ENCODE data around the gene BOD1L1. TPM values are rescaled to one million over a fixed set of nuclear protein-coding genes. Genes with fewer than 3 reads are reported as not detected.

Gene BOD1L1
- total RNA-seq, 1 experiment from 2014 or later, result 18.1 TPM

GRCh38 chr4:13530823-13531624 lies 96.5 kb downstream of the BOD1L1 start:
- Histone ChIP-seq H3K4me1 (ENCODE audit: control insufficient read depth, insufficient read depth, low read length) (no peaks in the 10 kb centered on the region), H3K27me3 (ENCODE audit: control insufficient read depth, insufficient read depth, low read length) (no peaks in the 10 kb centered on the region), H3K27ac (ENCODE audit: low read length) (no peak overlapping the region), H3K36me3 (ENCODE audit: control insufficient read depth, insufficient read depth, low read length) (no peaks in the 10 kb centered on the region), H3K9me3 (ENCODE audit: control insufficient read depth, insufficient read depth, low read depth, low read length) (no peaks in the 10 kb centered on the region), H3K4me3 (ENCODE audit: low read depth in 2 of 2, low read length in 2 of 2) (no peak overlapping the region)
- intact Hi-C loops (cut with micrococcal nuclease; ENCODE audit: unreplicated experiment), result no loop called here
- ATAC-seq (no peak), DNase-seq (ENCODE audit: low read depth, low spot score) (no peak)
- POLR2A ChIA-PET, result no interaction called here
- BruUV-seq (replicated peaks), result no TSS peak
- no peak for TF ChIP-seq POLR2AphosphoS5 (IDR thresholded peaks at IDR 0.05; ENCODE audit: low read depth, low read length)
- TF ChIP-seq REST (IDR thresholded peaks at IDR 0.05; ENCODE audit: insufficient read depth in 1 of 2, low read depth in 2 of 2, low read length in 1 of 2), result no peak
- no peak for TF ChIP-seq SIN3A (IDR thresholded peaks at IDR 0.05; ENCODE audit: borderline replicate concordance, insufficient read depth, low read depth, low read length)
- TF ChIP-seq TCF7L2 (IDR thresholded peaks at IDR 0.05; ENCODE audit: low read depth, low read length), result no peak
- TF ChIP-seq CTCF (IDR thresholded peaks at IDR 0.05), result no peak
- in situ Hi-C loops (cut with HindIII; ENCODE audit: low pct_unique_long_range_greater_than_20kb, low sequenced_read_pairs), result no loop called here
- CTCF ChIA-PET, result no interaction called here

- in situ Hi-C loops (cut with HindIII; ENCODE audit: low pct_unique_long_range_greater_than_20kb, low sequenced_read_pairs), result no loop called here
- intact Hi-C loops (cut with micrococcal nuclease; ENCODE audit: unreplicated experiment), result no loop called here
- POLR2A ChIA-PET, result no interaction called here
- ATAC-seq (no peak), DNase-seq (ENCODE audit: low read depth, low spot score) (no peak)
- H3K4me3 ChIP-seq (ENCODE audit: low read depth in 2 of 2, low read length in 2 of 2), result no peak overlapping the region
- H3K4me1 ChIP-seq (ENCODE audit: control insufficient read depth, insufficient read depth, low read length), result no peaks in the 10 kb centered on the region
- CTCF ChIA-PET, result no interaction called here
- H3K9me3 ChIP-seq (ENCODE audit: control insufficient read depth, insufficient read depth, low read depth, low read length), result no peaks in the 10 kb centered on the region
- TF ChIP-seq CTCF (IDR thresholded peaks at IDR 0.05) (no peak), TCF7L2 (IDR thresholded peaks at IDR 0.05; ENCODE audit: low read depth, low read length) (no peak), REST (IDR thresholded peaks at IDR 0.05; ENCODE audit: insufficient read depth in 1 of 2, low read depth in 2 of 2, low read length in 1 of 2) (no peak), SIN3A (IDR thresholded peaks at IDR 0.05; ENCODE audit: borderline replicate concordance, insufficient read depth, low read depth, low read length) (no peak), POLR2AphosphoS5 (IDR thresholded peaks at IDR 0.05; ENCODE audit: low read depth, low read length) (no peak)
- H3K36me3 ChIP-seq (ENCODE audit: control insufficient read depth, insufficient read depth, low read length), result no peaks in the 10 kb centered on the region
- BruUV-seq (replicated peaks), result no TSS peak
- no peaks in the 10 kb centered on the region for H3K27me3 ChIP-seq (ENCODE audit: control insufficient read depth, insufficient read depth, low read length)
- H3K27ac ChIP-seq (ENCODE audit: low read length), result no peak overlapping the region
Observed at GRCh38 chr4:13529128-13529919, 98.2 kb downstream of the BOD1L1 start.
